Loucy (cell line): ENCODE data around the gene MTMR3.

Experiments used
- H2AFZ ChIP-seq: fragments of 200-600 bp; sonication (generic); 2 replicates; pipeline ENCODE4 v1.6.0; 2016; ENCODE audit warnings: antibody characterized with exemption, mild to moderate bottlenecking, low read length, moderate library complexity
- H3F3A ChIP-seq: fragments of 200-600 bp; 2 replicates; pipeline ENCODE4 v1.6.0; 2016; ENCODE audit warnings: antibody characterized with exemption, low read depth, mild to moderate bottlenecking
- H3K27me3 ChIP-seq: fragments of 200-600 bp; sonication (generic); 2 replicates; pipeline ENCODE4 v1.6.1; 2014; ENCODE audit warnings: low read length, mild to moderate bottlenecking; ENCODE audit not compliant: insufficient read depth, poor library complexity, severe bottlenecking
- H3K36me3 ChIP-seq: fragments of 200-600 bp; sonication (generic); 2 replicates; pipeline ENCODE4 v1.6.1; 2016; ENCODE audit warnings: low read length; ENCODE audit not compliant: insufficient read depth
- H3K4me1 ChIP-seq: fragments of 200-600 bp; sonication (generic); 2 replicates; pipeline ENCODE4 v1.5.1; 2014; ENCODE audit warnings: low read length, mild to moderate bottlenecking; ENCODE audit not compliant: insufficient read depth, poor library complexity, severe bottlenecking
- H3K4me2 ChIP-seq: fragments of 200-600 bp; sonication (generic); 2 replicates; pipeline ENCODE4 v1.6.0; 2014; ENCODE audit warnings: antibody characterized with exemption, low read length, low read depth, mild to moderate bottlenecking; ENCODE audit not compliant: poor library complexity, severe bottlenecking
- H3K4me3 ChIP-seq: fragments of 200-600 bp; sonication (generic); 2 replicates; pipeline ENCODE4 v1.5.1; 2014; ENCODE audit warnings: low read length, mild to moderate bottlenecking, mixed read lengths; ENCODE audit not compliant: poor library complexity, severe bottlenecking
- H3K79me2 ChIP-seq: fragments of 200-600 bp; sonication (generic); 2 replicates; pipeline ENCODE4 v1.6.1; 2014; ENCODE audit warnings: low read length; ENCODE audit not compliant: insufficient read depth
- H3K9ac ChIP-seq: fragments of 200-600 bp; sonication (generic); 2 replicates; pipeline ENCODE4 v1.6.0; 2014; ENCODE audit warnings: mild to moderate bottlenecking, low read depth, low read length, moderate library complexity; ENCODE audit not compliant: poor library complexity, severe bottlenecking
- H3K9me2 ChIP-seq: fragments of 200-600 bp; sonication (generic); replicated peaks from 2 replicates; pipeline ENCODE4 v1.6.1; 2016; ENCODE audit warnings: low read depth, low read length, mixed read lengths
- H3K9me3 ChIP-seq: fragments of 200-600 bp; sonication (generic); 2 replicates; pipeline ENCODE4 v1.6.1; 2014; ENCODE audit warnings: mild to moderate bottlenecking, antibody characterized with exemption, low read length, low read depth; ENCODE audit not compliant: insufficient read depth
- H4K20me1 ChIP-seq: fragments of 200-600 bp; sonication (generic); 2 replicates; pipeline ENCODE4 v1.6.0; 2014; ENCODE audit warnings: antibody characterized with exemption, low read length, mild to moderate bottlenecking; ENCODE audit not compliant: insufficient read depth, poor library complexity, severe bottlenecking
- CTCF ChIP-seq: fragments of 200-600 bp; sonication (generic); conservative IDR thresholded peaks from 2 replicates; pipeline ENCODE4 v1.5.1; 2014; ENCODE audit warnings: mild to moderate bottlenecking, antibody characterized with exemption, low read length
- EZH2phosphoT487 ChIP-seq: fragments of 200-600 bp; IDR thresholded peaks from 2 replicates; pipeline ENCODE4 v1.6.1; 2018; ENCODE audit warnings: antibody characterized with exemption, mild to moderate bottlenecking, moderate library complexity, borderline replicate concordance

MTMR3 gene

GRCh38 chr22:30033901-30034300, 150.9 kb downstream of the MTMR3 start:
- no peaks in the 10 kb centered on the region for H3K9me3 ChIP-seq
- no peak for TF ChIP-seq CTCF
- no peak for TF ChIP-seq EZH2phosphoT487
- no peaks in the 10 kb centered on the region for H3K79me2 ChIP-seq
- no peaks in the 10 kb centered on the region for H3F3A ChIP-seq
- no peaks in the 10 kb centered on the region for H4K20me1 ChIP-seq
- no peak overlapping the region for H3K4me2 ChIP-seq
- H2AFZ ChIP-seq = no peak overlapping the region
- H3K4me3 ChIP-seq = no peak overlapping the region
- H3K9me2 ChIP-seq = no peaks in the 10 kb centered on the region
- no peaks in the 10 kb centered on the region for H3K4me1 ChIP-seq
- H3K36me3 ChIP-seq = no peaks in the 10 kb centered on the region
- H3K9ac ChIP-seq = no peak overlapping the region
- no peaks in the 10 kb centered on the region for H3K27me3 ChIP-seq

- no peaks in the 10 kb centered on the region for H4K20me1 ChIP-seq
- no peak overlapping the region for H2AFZ ChIP-seq
- no peak for TF ChIP-seq EZH2phosphoT487
- no peak overlapping the region for H3K4me2 ChIP-seq
- no peaks in the 10 kb centered on the region for H3K27me3 ChIP-seq
- H3K9ac ChIP-seq = no peak overlapping the region
- H3K9me3 ChIP-seq = no peaks in the 10 kb centered on the region
- no peaks in the 10 kb centered on the region for H3K36me3 ChIP-seq
- no peaks in the 10 kb centered on the region for H3K9me2 ChIP-seq
- no peaks in the 10 kb centered on the region for H3F3A ChIP-seq
- H3K4me3 ChIP-seq = no peak overlapping the region
- H3K79me2 ChIP-seq = no peaks in the 10 kb centered on the region
- H3K4me1 ChIP-seq = no peaks in the 10 kb centered on the region
Measured at GRCh38 chr22:30036656-30037055, 153.7 kb downstream of the MTMR3 start.

GRCh38 chr22:30038219-30038618, 155.2 kb downstream of the MTMR3 start:
- H3K79me2 ChIP-seq = no peaks in the 10 kb centered on the region
- H2AFZ ChIP-seq = no peak overlapping the region
- no peaks in the 10 kb centered on the region for H3F3A ChIP-seq
- H3K9me3 ChIP-seq = no peaks in the 10 kb centered on the region
- H3K36me3 ChIP-seq = no peaks in the 10 kb centered on the region
- no peak overlapping the region for H3K4me2 ChIP-seq
- H3K4me1 ChIP-seq = peaks cover 4% of the 10 kb centered on the region
- no peaks in the 10 kb centered on the region for H3K27me3 ChIP-seq
- no peak overlapping the region for H3K9ac ChIP-seq
- H3K4me3 ChIP-seq = no peak overlapping the region
- H4K20me1 ChIP-seq = no peaks in the 10 kb centered on the region
- TF ChIP-seq EZH2phosphoT487 = no peak
- TF ChIP-seq CTCF = no peak
- H3K9me2 ChIP-seq = no peaks in the 10 kb centered on the region

- Histone ChIP-seq H3K4me2 (no peak overlapping the region), H3K9ac (no peak overlapping the region), H4K20me1 (no peaks in the 10 kb centered on the region), H3F3A (no peaks in the 10 kb centered on the region), H3K79me2 (no peaks in the 10 kb centered on the region), H2AFZ (no peak overlapping the region), H3K4me3 (no peak overlapping the region), H3K9me2 (no peaks in the 10 kb centered on the region), H3K27me3 (no peaks in the 10 kb centered on the region), H3K36me3 (no peaks in the 10 kb centered on the region), H3K4me1 (peaks cover 18% of the 10 kb centered on the region), H3K9me3 (no peaks in the 10 kb centered on the region)
- TF ChIP-seq EZH2phosphoT487 (no peak), CTCF (no peak)
Measured at GRCh38 chr22:30040499-30041260, 157.7 kb downstream of the MTMR3 start.
